Sigmoid colon (tissue), 7 donors: ENCODE results near the gene RELA. TPM values are rescaled to one million over a fixed set of nuclear protein-coding genes. Genes with fewer than 3 reads are reported as not detected.
A peak's percentile ranks its signal among the peaks of the same experiment; 100 is the strongest.

Experiments
- DNase-seq: peaks from one replicate; pipeline ENCODE4 v3.0.0-alpha.2; 2019
- H3K27ac ChIP-seq, 4 donors: fragments of 200-600 bp; sonication (generic); one replicate each; pipeline ENCODE4 v1.5.1; 2016 to 2019; ENCODE audit warnings: mild to moderate bottlenecking in 1 of 4
- H3K27me3 ChIP-seq, 3 donors: fragments of 200-600 bp; sonication (generic); one replicate each; pipeline ENCODE4 v1.5.1; 2019; ENCODE audit warnings: mild to moderate bottlenecking in 1 of 3
- H3K36me3 ChIP-seq, 4 donors: fragments of 200-600 bp; sonication (generic); one replicate each; pipeline ENCODE4 v1.5.1; 2016 to 2019
- H3K4me1 ChIP-seq, 4 donors: fragments of 200-600 bp; sonication (generic); one replicate each; pipeline ENCODE4 v1.5.1; 2017 to 2019
- H3K4me3 ChIP-seq, 4 donors: fragments of 200-600 bp; sonication (generic); one replicate each; pipeline ENCODE4 v1.5.1; 2017 to 2019; ENCODE audit warnings: mild to moderate bottlenecking in 2 of 4, moderate library complexity in 1 of 4
- H3K9me3 ChIP-seq, 4 donors: fragments of 200-600 bp in 3 of 4; sonication (generic) in 3 of 4; one replicate each; pipeline versions ENCODE4 v1.5.1 to v1.6.1; 2013 to 2019
- CTCF ChIP-seq, 4 experiments: fragments of 450-650 bp in 3 of 4; fragments of 200-600 bp in 1 of 4; IDR thresholded peaks; one replicate each; pipeline ENCODE4 v1.5.1; 2016 to 2019; ENCODE audit warnings: antibody characterized with exemption in 4 of 4, mild to moderate bottlenecking in 3 of 4, moderate library complexity in 2 of 4
- EP300 ChIP-seq, 4 donors: sonication (generic); formaldehyde crosslinking; IDR thresholded peaks; one replicate each; pipeline ENCODE4 v1.6.1; 2017; ENCODE audit warnings: antibody characterized with exemption in 4 of 4
- POLR2A ChIP-seq, 2 donors: fragments of 450-650 bp; IDR thresholded peaks; one replicate each; pipeline ENCODE4 v1.6.1; 2016; ENCODE audit warnings: antibody characterized with exemption in 2 of 2, mild to moderate bottlenecking in 2 of 2, moderate library complexity in 2 of 2
- POLR2AphosphoS5 ChIP-seq, 4 donors: sonication (generic); formaldehyde crosslinking; IDR thresholded peaks; one replicate each; pipeline ENCODE4 v1.6.1; 2017; ENCODE audit warnings: antibody characterized with exemption in 4 of 4
- WGBS, 2 donors: extraction: QIAGEN DNeasy Blood & Tissue Kit; methylation state at CpG; one replicate each; pipeline ENCODE4 v1.1.7; 2013; 5-methylcytosine and 5-hydroxymethylcytosine counted together
- intact Hi-C: fragments of 100-400 bp; cut with DNase I; formaldehyde crosslinking; loops from one replicate; pipeline ENCODE4 v1.15.1; 2023
- polyA plus RNA-seq, 3 donors: library from polyadenylated mRNA; stranded (reverse); fragments of 200-250 nt; gene quantifications; one replicate each; pipeline ENCODE4 v1.2.3, GENCODE V29; 2013
- total RNA-seq, 4 donors: library from RNA; depleted of rRNA; stranded (reverse); fragments of >200 nt; gene quantifications; one replicate each; pipeline ENCODE4 v1.1.0, GENCODE V29; 2016
- donor health status: healthy with polysubstance abuse.
- donor health status: Bipolar disorder and iron deficiency.
- donor health status: healthy.

The RELA gene
- total RNA-seq (10 to 100 TPM; 36.4 to 62.6 (median 46.9) TPM), polyA plus RNA-seq (10 to 100 TPM; 33.6 to 45.6 (median 37.5) TPM)

- Histone ChIP-seq H3K36me3 (peaks cover 25 to 36% (median 28%) of the 10 kb centered on the region in 4 donors), H3K4me1 (peaks cover 0 to 40% (median 37%) of the 10 kb centered on the region in 4 donors), H3K27me3 (no peaks in the 10 kb centered on the region), H3K4me3 (peak within 1 kb of the TSS; percentile 78 to 97 (median 80)), H3K27ac (peak within 1 kb of the TSS; percentile 94 to 100 (median 98)), H3K9me3 (no peaks in the 10 kb centered on the region)
- intact Hi-C loops, result loop anchor here (1.0 kb wide), 1 partner anchor 10 kb away; no protein-coding TSS in a partner anchor
- peak; percentile 98 for DNase-seq
- peak; percentile 92 to 93 for TF ChIP-seq POLR2A (IDR thresholded peaks at IDR 0.05)
- peak in 1 of 4 donors; percentile 19 for TF ChIP-seq EP300 (IDR thresholded peaks at IDR 0.05)
- peak; percentile 85 to 91 (median 86) for TF ChIP-seq POLR2AphosphoS5 (IDR thresholded peaks at IDR 0.05)
- TF ChIP-seq CTCF (IDR thresholded peaks at IDR 0.05), result no peak
- 0 to 1% methylated on average over 91 of the region's 91 CpGs for WGBS, 2 donors
These were observed at the start of gene RELA for GRCh38 chr11:65662799-65663638. TSS of gene RELA (minus strand) at chr11:65662916. CDS start at chr11:65662832, 84 bp downstream.

GRCh38 chr11:65711785-65712632 lies 49.3 kb upstream of the RELA start, which contains the start of gene KAT5:
TSS of gene KAT5 (plus strand) at chr11:65712252. CDS start at chr11:65712268, 16 bp downstream.
- Histone ChIP-seq H3K27ac (peak within 1 kb of the TSS; percentile 92 to 100 (median 98)), H3K36me3 (peaks cover 31 to 41% (median 35%) of the 10 kb centered on the region in 4 donors), H3K4me1 (peaks cover 0 to 22% (median 19%) of the 10 kb centered on the region in 4 donors), H3K27me3 (no peaks in the 10 kb centered on the region), H3K4me3 (peak within 1 kb of the TSS; percentile 59 to 83 (median 70)), H3K9me3 (no peaks in the 10 kb centered on the region)
- intact Hi-C loops, result loop anchor here (2.0 kb wide), 1 partner anchor 69 kb away; the partner anchor contains the start of gene AP5B1
- WGBS, 2 donors, result 0% methylated on average over 65 of the region's 65 CpGs
- TF ChIP-seq EP300 (IDR thresholded peaks at IDR 0.05), result no peak
- TF ChIP-seq POLR2A (IDR thresholded peaks at IDR 0.05), result peak; percentile 88 to 91
- TF ChIP-seq POLR2AphosphoS5 (IDR thresholded peaks at IDR 0.05), result peak; percentile 85 to 98 (median 94)
- peak; percentile 94 to 100 (median 100) for TF ChIP-seq CTCF (IDR thresholded peaks at IDR 0.05)
- DNase-seq, result peak; percentile 100

- intact Hi-C loops, result no loop called here
- 72 to 80% methylated on average over 3 of the region's 3 CpGs for WGBS, 2 donors
- no peak for TF ChIP-seq CTCF (IDR thresholded peaks at IDR 0.05)
- TF ChIP-seq POLR2AphosphoS5 (IDR thresholded peaks at IDR 0.05), result no peak
- no peak for TF ChIP-seq EP300 (IDR thresholded peaks at IDR 0.05)
- TF ChIP-seq POLR2A (IDR thresholded peaks at IDR 0.05), result no peak
- no peak overlapping the region for H3K4me3 ChIP-seq
- no peak for DNase-seq
- H3K27ac ChIP-seq, result peak overlapping the region; percentile 92 to 100 (median 98)
- peaks cover 22 to 25% (median 24%) of the 10 kb centered on the region in 4 donors for H3K36me3 ChIP-seq
- peaks cover 0 to 27% (median 21%) of the 10 kb centered on the region in 4 donors for H3K4me1 ChIP-seq
- H3K27me3 ChIP-seq, result no peaks in the 10 kb centered on the region
- no peaks in the 10 kb centered on the region for H3K9me3 ChIP-seq
These were observed 47.7 kb upstream of the RELA start for GRCh38 chr11:65710421-65710820.

- Histone ChIP-seq H3K4me1 (peaks cover 0 to 27% (median 21%) of the 10 kb centered on the region in 4 donors), H3K27me3 (no peaks in the 10 kb centered on the region), H3K9me3 (no peaks in the 10 kb centered on the region), H3K36me3 (peaks cover 14 to 18% (median 17%) of the 10 kb centered on the region in 4 donors), H3K4me3 (no peak overlapping the region), H3K27ac (no peak overlapping the region)
- DNase-seq, result no peak
- 68 to 80% methylated on average over 8 of the region's 8 CpGs for WGBS, 2 donors
- TF ChIP-seq POLR2A (IDR thresholded peaks at IDR 0.05) (no peak), EP300 (IDR thresholded peaks at IDR 0.05) (no peak), CTCF (IDR thresholded peaks at IDR 0.05) (no peak), POLR2AphosphoS5 (IDR thresholded peaks at IDR 0.05) (no peak)
- intact Hi-C loops, result loop anchor here (5.0 to 10.0 kb wide), 2 partner anchors 82 to 275 kb away; no protein-coding TSS in a partner anchor
These were observed 46.9 kb upstream of the RELA start for GRCh38 chr11:65709661-65710060.
